Fibroblast of lung (primary cell): ENCODE results near the gene CDH12.

Source experiments
- CTCF ChIP-seq, 2 donors: IDR thresholded peaks in 1 of 2; conservative IDR thresholded peaks in 1 of 2; 1 replicate in 1 of 2; 2 replicates in 1 of 2; pipeline ENCODE4 v1.5.1; 2011 to 2012; ENCODE audit warnings: low read length in 2 of 2, control low read depth in 1 of 2, inconsistent platforms in 1 of 2, low read depth in 1 of 2, mild to moderate bottlenecking in 1 of 2
- EZH2 ChIP-seq: IDR thresholded peaks from 2 replicates; pipeline ENCODE4 v1.5.1; 2012; ENCODE audit warnings: low read length, control low read depth, mild to moderate bottlenecking; ENCODE audit errors: missing control alignments

DNA sequence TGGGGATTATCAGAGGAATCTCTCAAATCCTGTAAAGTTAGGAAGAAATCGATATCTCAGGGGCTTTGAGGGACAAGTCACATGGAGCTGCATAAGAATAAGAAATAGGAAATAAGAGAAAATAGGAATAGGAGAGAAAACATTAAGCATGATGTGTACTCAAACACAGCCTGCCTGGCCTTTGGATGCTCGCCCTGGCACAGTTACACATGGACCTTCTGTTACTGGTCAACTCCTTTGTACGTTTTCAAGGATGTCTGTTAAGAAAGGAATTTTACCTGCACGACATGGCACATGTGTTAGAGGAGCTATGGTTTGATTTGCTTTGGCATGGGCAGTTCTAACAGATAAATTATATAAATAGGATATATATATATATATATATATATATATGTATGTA, 321.2 kb downstream of the CDH12 start:
- TF ChIP-seq CTCF (conservative IDR thresholded peaks at IDR 0.05 in 1 of 2, IDR thresholded peaks at IDR 0.05 in 1 of 2; ENCODE audit: low read depth in 1 of 2, low read length in 2 of 2) (no peak), EZH2 (no peak)
